ENCODE results near the gene TCOF1.

DNA sequence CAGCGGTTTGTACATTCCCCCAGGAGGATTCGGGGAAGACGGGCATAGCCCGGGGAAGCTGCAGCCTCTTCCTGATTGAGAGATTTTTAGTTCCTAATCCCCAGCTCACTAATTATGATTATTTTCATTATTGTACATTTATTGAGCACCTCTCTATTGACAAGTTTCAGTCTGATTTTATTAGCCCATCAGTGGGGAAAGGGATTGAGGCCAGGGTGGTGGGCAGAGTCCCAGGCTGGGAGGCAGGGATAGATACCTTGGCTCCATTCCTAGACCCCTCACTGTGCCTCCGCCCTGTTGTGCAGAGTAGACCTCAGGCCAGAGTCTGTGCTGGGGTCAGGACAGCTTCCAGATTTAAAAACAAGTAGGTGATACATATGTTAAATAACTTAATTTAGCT lies 27.2 kb downstream of the TCOF1 start:
- TF ChIP-seq, protein P1, sequence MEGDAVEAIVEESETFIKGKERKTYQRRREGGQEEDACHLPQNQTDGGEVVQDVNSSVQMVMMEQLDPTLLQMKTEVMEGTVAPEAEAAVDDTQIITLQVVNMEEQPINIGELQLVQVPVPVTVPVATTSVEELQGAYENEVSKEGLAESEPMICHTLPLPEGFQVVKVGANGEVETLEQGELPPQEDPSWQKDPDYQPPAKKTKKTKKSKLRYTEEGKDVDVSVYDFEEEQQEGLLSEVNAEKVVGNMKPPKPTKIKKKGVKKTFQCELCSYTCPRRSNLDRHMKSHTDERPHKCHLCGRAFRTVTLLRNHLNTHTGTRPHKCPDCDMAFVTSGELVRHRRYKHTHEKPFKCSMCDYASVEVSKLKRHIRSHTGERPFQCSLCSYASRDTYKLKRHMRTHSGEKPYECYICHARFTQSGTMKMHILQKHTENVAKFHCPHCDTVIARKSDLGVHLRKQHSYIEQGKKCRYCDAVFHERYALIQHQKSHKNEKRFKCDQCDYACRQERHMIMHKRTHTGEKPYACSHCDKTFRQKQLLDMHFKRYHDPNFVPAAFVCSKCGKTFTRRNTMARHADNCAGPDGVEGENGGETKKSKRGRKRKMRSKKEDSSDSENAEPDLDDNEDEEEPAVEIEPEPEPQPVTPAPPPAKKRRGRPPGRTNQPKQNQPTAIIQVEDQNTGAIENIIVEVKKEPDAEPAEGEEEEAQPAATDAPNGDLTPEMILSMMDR (IDR thresholded peaks at IDR 0.05): no peak
- TF ChIP-seq POLR2A (IDR thresholded peaks at IDR 0.05) (no peak), POLR2AphosphoS5 (IDR thresholded peaks at IDR 0.05) (no peak), EP300 (IDR thresholded peaks at IDR 0.05) (no peak)
